Activated naive CD8-positive, alpha-beta T cell treated with anti-CD3 and anti-CD28 coated beads for 36 hours (primary cell): ENCODE data around the gene IGLL1. TPM values are rescaled to one million over a fixed set of nuclear protein-coding genes. Genes with fewer than 3 reads are reported as not detected.

Experiments
- total RNA-seq, 2 experiments: library from RNA; stranded (reverse); gene quantifications; one replicate each; pipeline ENCODE4 v1.2.3, GENCODE V29; 2021

IGLL1 gene
- total RNA-seq, 2 experiments from 2014 or later, result not detected

Other genes starting within 250 kb of the IGLL1 start
- gene DRICH1, start 52.0 kb upstream of the IGLL1 start, total RNA-seq, result not detected
- gene RGL4, start 110.7 kb upstream of the IGLL1 start, total RNA-seq, result 10 to 100 TPM; 17.1 to 17.4 TPM
- 1 to 10 TPM; 1.9 to 2.4 TPM for gene ZNF70, start 170.8 kb upstream of the IGLL1 start, total RNA-seq
- gene VPREB3, start 174.1 kb upstream of the IGLL1 start, total RNA-seq, result under 1 TPM in 1 of 2 experiments, not detected in 1; 0.48 TPM
- under 1 TPM; 0.33 to 0.74 TPM for gene C22orf15, start 182.7 kb upstream of the IGLL1 start, total RNA-seq
- gene CHCHD10, start 187.7 kb upstream of the IGLL1 start, total RNA-seq, result 100 to 1,000 TPM; 224 to 241 TPM
- gene MMP11, start 192.6 kb upstream of the IGLL1 start, total RNA-seq, result under 1 TPM; 0.44 to 0.64 TPM
- gene SMARCB1, start 206.7 kb upstream of the IGLL1 start, total RNA-seq, result 10 to 100 TPM; 94.3 to 94.5 TPM